Measurements from ENCODE around the gene RAD51B.

RAD51B gene

GRCh38 chr14:67955261-67955660 is 135.7 kb downstream of the RAD51B start:
- no peak overlapping the region for H3K27ac ChIP-seq
- TF ChIP-seq CTCF (conservative IDR thresholded peaks at IDR 0.05; ENCODE audit: low read depth): no peak
- ChIA-PET CTCF (no interaction called here), POLR2A (ENCODE audit: low non-redundant PET) (no interaction called here)
- DNase-seq (ENCODE audit: low spot score): no peak

DNA sequence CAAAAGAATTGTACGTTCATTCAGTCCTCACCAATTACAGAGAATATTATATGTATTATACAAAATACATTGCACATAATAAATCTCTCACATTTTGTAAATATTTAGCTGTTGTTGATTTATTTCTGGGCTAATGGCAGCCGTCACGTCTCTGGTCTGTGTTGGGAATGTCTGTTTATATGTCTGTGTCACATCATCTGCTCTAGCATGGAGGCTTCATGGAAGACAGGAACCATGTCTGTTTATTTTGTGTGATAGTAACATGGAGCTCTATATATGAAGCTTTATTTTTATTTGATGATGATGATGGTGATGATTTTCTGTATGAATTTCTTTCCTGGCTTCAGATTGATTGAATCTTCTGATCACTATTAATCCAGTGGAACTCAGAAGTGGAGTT is 138.4 kb downstream of the RAD51B start:
- no peak for TF ChIP-seq CTCF (conservative IDR thresholded peaks at IDR 0.05; ENCODE audit: low read depth)
- no peak for DNase-seq (ENCODE audit: low spot score)
- ChIA-PET POLR2A (ENCODE audit: low non-redundant PET) (no interaction called here), CTCF (no interaction called here)
- no peak overlapping the region for H3K27ac ChIP-seq

DNA sequence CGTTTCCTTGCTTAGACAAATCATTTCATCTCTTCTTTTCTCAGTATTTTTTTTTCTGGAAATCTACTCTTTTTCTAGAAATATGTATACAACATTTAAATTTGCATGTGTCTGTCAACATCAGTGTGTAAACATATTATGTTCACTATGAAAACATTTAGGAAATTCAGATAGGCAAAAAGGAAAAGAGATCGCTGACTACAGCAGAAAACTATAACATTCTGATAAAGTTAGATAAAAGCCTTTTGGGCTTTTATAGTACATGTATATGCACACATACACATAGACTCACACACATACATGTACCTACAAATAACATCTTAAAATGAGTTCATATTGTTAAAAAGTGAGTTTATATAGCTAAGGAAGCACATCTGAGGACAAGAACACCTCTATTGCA is 142.1 kb downstream of the RAD51B start:
- H3K27ac ChIP-seq: no peak overlapping the region
- TF ChIP-seq CTCF (conservative IDR thresholded peaks at IDR 0.05; ENCODE audit: low read depth): no peak
- CTCF ChIA-PET: interaction anchor here (0.7 kb wide), 2 partner anchors 8 to 881 kb away, joined by 3 read pairs; no protein-coding TSS in a partner anchor
- DNase-seq (ENCODE audit: low spot score): no peak
- POLR2A ChIA-PET (ENCODE audit: low non-redundant PET): no interaction called here

DNA sequence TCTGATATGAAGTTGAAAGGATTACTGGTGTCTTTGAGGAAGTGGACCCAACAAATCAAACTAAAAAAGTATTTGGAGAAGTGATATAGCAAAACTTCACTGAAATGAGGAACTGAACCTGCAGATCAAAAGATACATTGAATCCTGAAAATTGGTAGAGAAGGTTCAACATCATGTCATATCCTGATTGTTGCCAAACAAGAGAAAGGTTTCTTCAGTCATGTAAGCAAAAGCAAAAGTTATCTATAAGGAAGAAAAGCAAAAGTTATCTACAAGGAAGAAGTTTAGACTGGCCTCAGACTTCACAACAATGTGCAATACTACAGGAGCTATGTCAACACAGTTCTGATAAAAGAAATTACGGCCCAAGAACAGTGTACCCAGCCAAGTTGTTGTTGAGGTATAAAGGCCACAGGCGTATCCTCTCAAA is 142.7 kb downstream of the RAD51B start:
- TF ChIP-seq CTCF (conservative IDR thresholded peaks at IDR 0.05; ENCODE audit: low read depth): no peak
- no peak for DNase-seq (ENCODE audit: low spot score)
- H3K27ac ChIP-seq: no peak overlapping the region
- ChIA-PET CTCF (no interaction called here), POLR2A (ENCODE audit: low non-redundant PET) (no interaction called here)

DNA sequence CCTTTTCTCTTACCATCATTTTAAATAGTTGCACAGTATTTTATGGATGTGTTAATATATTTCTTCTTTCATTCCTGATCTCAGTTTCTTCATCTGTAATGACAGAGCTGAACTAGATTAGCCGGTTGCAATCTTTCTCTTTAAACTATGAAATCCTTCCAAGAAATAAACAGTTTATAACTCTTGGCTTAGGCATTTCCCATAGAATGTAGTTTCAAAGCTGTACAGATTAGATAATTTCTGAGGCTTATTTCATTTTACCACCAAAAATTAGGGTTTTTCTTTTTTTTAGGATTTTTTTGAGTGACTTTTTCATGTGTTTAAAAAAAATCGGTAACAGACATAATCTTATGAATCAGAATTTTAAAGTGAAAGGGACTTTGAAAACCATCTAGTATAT is 144.0 kb downstream of the RAD51B start:
- no peak for DNase-seq (ENCODE audit: low spot score)
- no peak overlapping the region for H3K27ac ChIP-seq
- POLR2A ChIA-PET (ENCODE audit: low non-redundant PET): no interaction called here
- CTCF ChIA-PET: no interaction called here
- no peak for TF ChIP-seq CTCF (conservative IDR thresholded peaks at IDR 0.05; ENCODE audit: low read depth)

DNA sequence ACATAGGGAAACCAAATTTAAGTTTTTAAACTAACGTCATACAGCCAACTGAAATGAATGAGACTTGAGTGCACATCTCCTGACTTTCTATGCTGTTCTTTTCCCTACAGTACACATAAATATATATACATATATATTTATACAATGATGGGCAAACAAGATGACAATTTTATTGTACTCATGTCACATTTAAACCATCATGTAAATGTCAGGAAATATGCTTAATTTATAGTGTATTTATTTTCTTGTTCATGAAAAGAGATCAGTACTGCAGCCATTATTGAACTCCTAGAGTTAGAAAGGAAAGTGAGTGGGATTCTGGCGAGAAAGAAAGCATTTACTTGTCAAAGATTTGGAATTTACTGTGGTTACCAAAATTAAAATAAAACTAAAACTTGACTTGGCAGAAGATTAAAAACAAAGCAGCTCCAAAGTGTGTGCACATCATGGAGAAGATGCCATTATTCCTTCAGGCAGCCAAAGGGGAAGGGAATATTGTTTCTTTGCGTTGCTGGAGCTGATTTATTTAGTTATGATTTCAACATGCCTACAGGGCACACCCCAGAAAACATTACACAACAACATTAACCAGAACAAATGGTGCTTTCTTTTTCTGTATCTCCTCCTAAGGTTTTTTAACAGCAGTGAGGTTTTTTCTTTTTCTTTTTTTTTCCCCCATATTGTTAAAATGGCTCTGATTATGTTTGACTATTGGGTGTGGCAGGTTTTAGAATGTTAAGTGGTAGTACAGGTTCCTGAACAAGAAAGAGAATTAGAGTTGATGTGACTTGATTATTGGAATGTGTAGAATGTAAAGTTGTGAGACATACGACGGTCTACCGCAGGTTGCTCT is 144.6 kb downstream of the RAD51B start:
- ChIA-PET CTCF (interaction anchor here (0.7 kb wide), 1 partner anchor 249 kb away, joined by 4 read pairs; no protein-coding TSS in a partner anchor), POLR2A (ENCODE audit: low non-redundant PET) (no interaction called here)
- no peak for TF ChIP-seq CTCF (conservative IDR thresholded peaks at IDR 0.05; ENCODE audit: low read depth)
- DNase-seq (ENCODE audit: low spot score): peak; percentile 63
- H3K27ac ChIP-seq: no peak overlapping the region

Measured in RWPE1 (cell line).